DND-41 (cell line): Measurements from ENCODE around the gene ZCCHC24.

Experiments
- ATAC-seq: fragments of 200-7000 bp; cut with Tn5 transposase; 3 replicates; pipeline ENCODE4 v1.9.1; 2021; ENCODE audit warnings: low read depth; ENCODE audit not compliant: insufficient read depth
- DNase-seq: peaks from one replicate; pipeline ENCODE4 v3.0.0-alpha.2; 2020
- H2AFZ ChIP-seq: 2 replicates; pipeline ENCODE4 v1.6.0; 2012; ENCODE audit warnings: low read depth, low read length
- H3K27ac ChIP-seq: 2 replicates; pipeline ENCODE4 v1.5.1; 2012; ENCODE audit warnings: low read length, inconsistent platforms
- H3K27me3 ChIP-seq: fragments of 200-600 bp; sonication (generic); 2 replicates; pipeline ENCODE4 v1.6.0; 2012; ENCODE audit warnings: low read length, mild to moderate bottlenecking, inconsistent platforms; ENCODE audit not compliant: insufficient read depth, poor library complexity
- H3K36me3 ChIP-seq: 2 replicates; pipeline ENCODE4 v1.5.1; 2012; ENCODE audit warnings: low read length, inconsistent platforms; ENCODE audit not compliant: insufficient read depth
- H3K4me1 ChIP-seq: 2 replicates; pipeline ENCODE4 v1.5.1; 2012; ENCODE audit warnings: mild to moderate bottlenecking, low read length; ENCODE audit not compliant: insufficient read depth
- H3K4me2 ChIP-seq: 2 replicates; pipeline ENCODE4 v1.6.0; 2012; ENCODE audit warnings: mild to moderate bottlenecking, moderate library complexity, low read length, inconsistent platforms; ENCODE audit not compliant: insufficient read depth
- H3K4me3 ChIP-seq, 2 experiments: fragments of 200-600 bp in 1 of 2; shearing (Covaris generic) in 1 of 2; 2 replicates each; pipeline ENCODE4 v1.5.1; 2012 to 2016; ENCODE audit warnings: inconsistent platforms in 2 of 2, low read length in 2 of 2, mild to moderate bottlenecking in 2 of 2, low read depth in 1 of 2, moderate library complexity in 1 of 2
- H3K79me2 ChIP-seq: 2 replicates; pipeline ENCODE4 v1.6.0; 2012; ENCODE audit warnings: low read length, inconsistent platforms; ENCODE audit not compliant: insufficient read depth
- H3K9ac ChIP-seq: 2 replicates; pipeline ENCODE4 v1.6.0; 2012; ENCODE audit warnings: low read depth, mild to moderate bottlenecking, inconsistent platforms, low read length, moderate library complexity
- H3K9me3 ChIP-seq: 2 replicates; pipeline ENCODE4 v1.5.1; 2012; ENCODE audit warnings: low read length, moderate library complexity, mild to moderate bottlenecking, inconsistent platforms; ENCODE audit not compliant: insufficient read depth, severe bottlenecking
- H4K20me1 ChIP-seq: 2 replicates; pipeline ENCODE4 v1.6.0; 2012; ENCODE audit warnings: low read length; ENCODE audit not compliant: insufficient read depth
- EZH2 ChIP-seq: IDR thresholded peaks from 3 replicates; pipeline ENCODE4 v1.6.1; 2012; ENCODE audit warnings: borderline replicate concordance, low read depth, mild to moderate bottlenecking, moderate library complexity, low read length, inconsistent platforms; ENCODE audit not compliant: severe bottlenecking
- TF ChIP-seq, protein P1 (sequence below): IDR thresholded peaks from 2 replicates; pipeline ENCODE4 v1.5.1; 2012; ENCODE audit warnings: borderline replicate concordance, low read length, moderate library complexity, mild to moderate bottlenecking; ENCODE audit not compliant: poor library complexity, severe bottlenecking; ENCODE audit errors: extremely low read depth

Gene ZCCHC24

DNA sequence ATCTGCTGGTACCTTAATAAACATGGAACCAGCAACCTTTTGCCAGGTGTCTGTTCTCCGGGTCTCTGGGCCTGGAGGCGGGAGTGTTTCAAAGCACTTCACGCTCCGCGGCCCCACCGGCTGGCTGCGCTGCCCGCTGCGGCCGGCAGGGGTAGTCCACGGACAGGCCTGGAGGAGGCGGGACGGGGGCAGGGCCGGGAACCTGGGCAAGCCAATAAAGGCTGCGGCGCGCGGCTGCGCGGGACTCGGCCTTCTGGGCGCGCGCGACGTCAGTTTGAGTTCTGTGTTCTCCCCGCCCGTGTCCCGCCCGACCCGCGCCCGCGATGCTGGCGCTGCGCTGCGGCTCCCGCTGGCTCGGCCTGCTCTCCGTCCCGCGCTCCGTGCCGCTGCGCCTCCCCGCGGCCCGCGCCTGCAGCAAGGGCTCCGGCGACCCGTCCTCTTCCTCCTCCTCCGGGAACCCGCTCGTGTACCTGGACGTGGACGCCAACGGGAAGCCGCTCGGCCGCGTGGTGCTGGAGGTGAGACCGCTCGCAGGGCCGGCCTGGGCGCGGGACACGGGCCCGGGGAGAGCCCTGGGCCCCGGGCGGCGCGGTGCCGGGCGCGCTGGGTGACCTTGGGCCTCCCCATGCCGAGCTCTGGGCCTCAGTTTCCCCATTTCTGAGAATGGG is 98.1 kb downstream of the ZCCHC24 start, which contains the start of gene PPIF:
TSS of gene PPIF (plus strand) at position 244 of the 668 bp plus-strand sequence. CDS start at position 324, 80 bp downstream.
- H3K27me3 ChIP-seq, result no peaks in the 10 kb centered on the region

DNA sequence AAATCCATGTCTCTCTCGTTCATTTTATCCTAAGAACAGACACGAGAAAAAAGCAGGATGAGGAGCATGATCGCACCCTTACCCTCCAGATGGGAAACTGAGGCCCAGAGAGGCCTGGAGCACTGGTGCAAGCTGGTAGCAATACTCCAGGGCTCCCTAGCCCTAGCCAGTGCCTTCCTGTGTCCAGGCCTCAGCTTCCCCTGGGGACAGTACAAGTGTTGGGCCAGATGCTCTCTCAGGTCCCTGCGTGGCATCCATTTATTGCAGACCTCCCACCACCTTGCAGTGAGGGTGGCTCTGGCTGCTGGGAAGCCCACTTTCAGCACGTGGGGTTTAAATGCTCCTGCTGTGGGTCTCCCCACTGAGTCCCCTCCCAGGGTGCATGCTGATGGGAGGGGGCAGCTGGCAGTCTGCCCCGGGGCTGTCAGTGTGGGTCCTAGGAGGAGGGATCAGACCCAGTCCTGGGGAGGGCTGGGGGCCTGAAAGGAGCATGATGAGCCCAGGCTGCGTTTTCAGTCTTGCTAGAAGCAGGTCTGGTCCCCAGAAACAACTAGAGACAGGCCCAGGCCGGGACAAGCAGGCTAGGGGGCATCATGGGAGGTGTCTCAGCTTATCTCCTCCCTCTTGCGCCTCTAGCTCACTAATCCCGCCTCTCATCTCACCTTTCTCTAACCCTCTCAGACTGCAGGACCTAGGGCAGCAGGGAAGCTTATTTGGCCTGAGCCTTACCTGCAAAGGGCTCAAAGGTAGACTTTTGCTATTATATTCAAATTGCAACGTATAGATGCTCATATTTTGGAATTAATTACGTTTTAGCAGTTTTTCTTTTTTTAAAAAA is 98.8 kb downstream of the ZCCHC24 start:
- Histone ChIP-seq H3K27ac (no peak overlapping the region), H4K20me1 (peaks cover 50% of the 10 kb centered on the region), H3K9ac (peak overlapping the region; percentile 1; the same call in 1 of the 2 replicates), H3K27me3 (no peaks in the 10 kb centered on the region), H3K9me3 (no peaks in the 10 kb centered on the region), H3K4me2 (peak overlapping the region; percentile 85; the same call in 1 of the 2 replicates), H3K4me3 (0 out of 4 replicates have a peak overlapping the region, but pooled peaks of 1 of the 2 experiments have one; percentile 5), H3K79me2 (peaks cover 38% of the 10 kb centered on the region), H3K36me3 (peaks cover 35% of the 10 kb centered on the region), H2AFZ (no peak overlapping the region), H3K4me1 (peaks cover 42% of the 10 kb centered on the region)
- DNase-seq (no peak), ATAC-seq (no peak)
- TF ChIP-seq, protein P1, sequence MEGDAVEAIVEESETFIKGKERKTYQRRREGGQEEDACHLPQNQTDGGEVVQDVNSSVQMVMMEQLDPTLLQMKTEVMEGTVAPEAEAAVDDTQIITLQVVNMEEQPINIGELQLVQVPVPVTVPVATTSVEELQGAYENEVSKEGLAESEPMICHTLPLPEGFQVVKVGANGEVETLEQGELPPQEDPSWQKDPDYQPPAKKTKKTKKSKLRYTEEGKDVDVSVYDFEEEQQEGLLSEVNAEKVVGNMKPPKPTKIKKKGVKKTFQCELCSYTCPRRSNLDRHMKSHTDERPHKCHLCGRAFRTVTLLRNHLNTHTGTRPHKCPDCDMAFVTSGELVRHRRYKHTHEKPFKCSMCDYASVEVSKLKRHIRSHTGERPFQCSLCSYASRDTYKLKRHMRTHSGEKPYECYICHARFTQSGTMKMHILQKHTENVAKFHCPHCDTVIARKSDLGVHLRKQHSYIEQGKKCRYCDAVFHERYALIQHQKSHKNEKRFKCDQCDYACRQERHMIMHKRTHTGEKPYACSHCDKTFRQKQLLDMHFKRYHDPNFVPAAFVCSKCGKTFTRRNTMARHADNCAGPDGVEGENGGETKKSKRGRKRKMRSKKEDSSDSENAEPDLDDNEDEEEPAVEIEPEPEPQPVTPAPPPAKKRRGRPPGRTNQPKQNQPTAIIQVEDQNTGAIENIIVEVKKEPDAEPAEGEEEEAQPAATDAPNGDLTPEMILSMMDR, result no peak
- TF ChIP-seq EZH2, result no peak

More for the DNA sequence above, 98.1 kb downstream of the ZCCHC24 start, which contains the start of gene PPIF:
- Histone ChIP-seq H3K4me3 (peak within 1 kb of the TSS; percentile 74 to 81), H3K79me2 (peaks cover 38% of the 10 kb centered on the region), H3K36me3 (peaks cover 42% of the 10 kb centered on the region), H3K4me2 (peak within 1 kb of the TSS; percentile 85), H3K4me1 (peaks cover 42% of the 10 kb centered on the region), H4K20me1 (peaks cover 58% of the 10 kb centered on the region), H3K9ac (peak within 1 kb of the TSS; percentile 99), H2AFZ (peak within 1 kb of the TSS; percentile 89), H3K27ac (peak within 1 kb of the TSS; percentile 95), H3K9me3 (no peaks in the 10 kb centered on the region)
- ATAC-seq (peak; percentile 89), DNase-seq (peak; percentile 94)
- TF ChIP-seq, protein P1, result peak; percentile 92
- no peak for TF ChIP-seq EZH2

GRCh38 chr10:79346012-79346340 is 99.4 kb downstream of the ZCCHC24 start:
- H4K20me1 ChIP-seq, result peaks cover 46% of the 10 kb centered on the region
- no peaks in the 10 kb centered on the region for H3K9me3 ChIP-seq
- no peak for TF ChIP-seq EZH2
- TF ChIP-seq, protein P1, result no peak
- H3K36me3 ChIP-seq, result peaks cover 28% of the 10 kb centered on the region
- H2AFZ ChIP-seq, result no peak overlapping the region
- no peak overlapping the region for H3K4me2 ChIP-seq
- ATAC-seq, result no peak
- no peak overlapping the region for H3K4me3 ChIP-seq
- no peak overlapping the region for H3K27ac ChIP-seq
- no peak overlapping the region for H3K9ac ChIP-seq
- DNase-seq, result no peak
- no peaks in the 10 kb centered on the region for H3K27me3 ChIP-seq
- peaks cover 41% of the 10 kb centered on the region for H3K4me1 ChIP-seq
- peaks cover 36% of the 10 kb centered on the region for H3K79me2 ChIP-seq
